Measurements from ENCODE around the gene IKZF1. TPM values are rescaled to one million over a fixed set of nuclear protein-coding genes. Genes with fewer than 3 reads are reported as not detected.

Gene IKZF1
- total and polyA plus RNA-seq, 2 of the 4 experiments (the other 2 are of a cell fraction), result not detected

GRCh38 chr7:50397971-50398324, 93.4 kb downstream of the IKZF1 start:
- no peak overlapping the region for H3K14ac ChIP-seq (replicated peaks; ENCODE audit: low read depth, low read length)

More at GRCh38 chr7:50397971-50398324, 93.4 kb downstream of the IKZF1 start:
- H3K27ac ChIP-seq (ENCODE audit: insufficient read depth, low read length), result no peak overlapping the region
- dilution Hi-C loops (cut with HindIII; ENCODE audit: low sequenced_read_pairs, unreplicated experiment) (no loop called here), in situ Hi-C loops (cut with MboI; ENCODE audit: low sequenced_read_pairs) (no loop called here), intact Hi-C loops (cut with micrococcal nuclease) (no loop called here)
- no peak overlapping the region for H2BK120ac ChIP-seq (ENCODE audit: low read depth, low read length)
- WGBS, 2 experiments (ENCODE audit: extremely low coverage in 2 of 2, insufficient read length in 1 of 2), result no CpG with 5 or more reads among the region's 1 CpG
- DNase-seq, result no peak
- ChIA-PET POLR2A (ENCODE audit: unreplicated experiment) (no interaction called here), CTCF (no interaction called here)
- H3K56ac ChIP-seq (ENCODE audit: extremely low read depth, insufficient read depth, low read length), result no peak overlapping the region
- H4K20me1 ChIP-seq (ENCODE audit: insufficient read depth, low read length), result no peaks in the 10 kb centered on the region
- H3K4ac ChIP-seq (ENCODE audit: low read depth, low read length), result no peak overlapping the region
- no TSS peak for BruUV-seq (replicated peaks)
- no peaks in the 10 kb centered on the region for H3K4me1 ChIP-seq (ENCODE audit: control insufficient read depth, insufficient read depth, low read length)
- no peak overlapping the region for H2AFZ ChIP-seq (replicated peaks; ENCODE audit: low read length, poor library complexity)
- H2BK20ac ChIP-seq (ENCODE audit: low read depth, low read length), result no peak overlapping the region
- H4K5ac ChIP-seq (ENCODE audit: low read depth, low read length), result no peak overlapping the region
- H3K18ac ChIP-seq (ENCODE audit: low read depth, low read length), result no peak overlapping the region
- H3K4me2 ChIP-seq (ENCODE audit: low read depth, low read length), result no peak overlapping the region
- no peak for ATAC-seq (ENCODE audit: low read depth)
- no peak overlapping the region for H2AK9ac ChIP-seq (replicated peaks; ENCODE audit: low read depth, low read length, poor library complexity)
- peaks cover 18% of the 10 kb centered on the region for H3K27me3 ChIP-seq (ENCODE audit: control insufficient read depth, insufficient read depth, low read length)
- no peak overlapping the region for H3K4me3 ChIP-seq (ENCODE audit: insufficient read depth, low read depth, low read length)
- no peaks in the 10 kb centered on the region for H3K79me1 ChIP-seq (ENCODE audit: low read depth in 1 of 2, low read length in 2 of 2)
- H3K23ac ChIP-seq (ENCODE audit: low read depth, low read length), result no peak overlapping the region
- H3K9ac ChIP-seq (ENCODE audit: low read depth, low read length), result no peak overlapping the region
- no peak overlapping the region for H4K8ac ChIP-seq (ENCODE audit: low read depth in 2 of 2, low read length in 2 of 2)
- no peak overlapping the region for H2BK15ac ChIP-seq (ENCODE audit: low read depth, low read length)
- H3K9me3 ChIP-seq (ENCODE audit: control insufficient read depth, insufficient read depth, low read length), result no peaks in the 10 kb centered on the region
- no peak overlapping the region for H2BK5ac ChIP-seq (ENCODE audit: low read depth, low read length, poor library complexity, severe bottlenecking)
- no peaks in the 10 kb centered on the region for H3K9me1 ChIP-seq (ENCODE audit: insufficient read depth, low read length)
- no peak for TF ChIP-seq CTCF (conservative IDR thresholded peaks at IDR 0.05; ENCODE audit: low read depth, low read length)
- no peak for TF ChIP-seq ELK1 (IDR thresholded peaks at IDR 0.05; ENCODE audit: borderline replicate concordance, low read depth, low read length)
- no peak for TF ChIP-seq RAD21 (IDR thresholded peaks at IDR 0.05; ENCODE audit: low read length)
- no peak for TF ChIP-seq SMC3 (IDR thresholded peaks at IDR 0.05; ENCODE audit: low read depth, low read length)
- TF ChIP-seq CEBPB (IDR thresholded peaks at IDR 0.05; ENCODE audit: low read depth, low read length), result no peak
- no peak for TF ChIP-seq POLR2A (IDR thresholded peaks at IDR 0.05; ENCODE audit: low read depth, low read length)
- TF ChIP-seq MAFK (IDR thresholded peaks at IDR 0.05; ENCODE audit: low read depth, low read length), result no peak
- TF ChIP-seq CHD1 (IDR thresholded peaks at IDR 0.05; ENCODE audit: low read depth, low read length), result no peak
- TF ChIP-seq RCOR1 (IDR thresholded peaks at IDR 0.05; ENCODE audit: insufficient replicate concordance, low read length), result no peak
- no peak for TF ChIP-seq RFX5 (IDR thresholded peaks at IDR 0.05; ENCODE audit: low read depth, low read length)
- no peak for TF ChIP-seq BHLHE40 (IDR thresholded peaks at IDR 0.05; ENCODE audit: low read depth, low read length)
- no peak for TF ChIP-seq FOS (IDR thresholded peaks at IDR 0.05; ENCODE audit: low read depth, low read length)
- H4K91ac ChIP-seq (ENCODE audit: insufficient read depth, low read depth, low read length), result no peak overlapping the region
- H2AK5ac ChIP-seq (ENCODE audit: low read depth, low read length), result no peak overlapping the region
- no peaks in the 10 kb centered on the region for H3K36me3 ChIP-seq (ENCODE audit: control insufficient read depth, insufficient read depth, low read length)
